Measurements from ENCODE around the gene MICB.
"Not testable (repeated sequence)": the region's sequence is repeated elsewhere in the genome, so short reads cannot be mapped to it uniquely, and the experiment has no call there.

The MICB gene

DNA sequence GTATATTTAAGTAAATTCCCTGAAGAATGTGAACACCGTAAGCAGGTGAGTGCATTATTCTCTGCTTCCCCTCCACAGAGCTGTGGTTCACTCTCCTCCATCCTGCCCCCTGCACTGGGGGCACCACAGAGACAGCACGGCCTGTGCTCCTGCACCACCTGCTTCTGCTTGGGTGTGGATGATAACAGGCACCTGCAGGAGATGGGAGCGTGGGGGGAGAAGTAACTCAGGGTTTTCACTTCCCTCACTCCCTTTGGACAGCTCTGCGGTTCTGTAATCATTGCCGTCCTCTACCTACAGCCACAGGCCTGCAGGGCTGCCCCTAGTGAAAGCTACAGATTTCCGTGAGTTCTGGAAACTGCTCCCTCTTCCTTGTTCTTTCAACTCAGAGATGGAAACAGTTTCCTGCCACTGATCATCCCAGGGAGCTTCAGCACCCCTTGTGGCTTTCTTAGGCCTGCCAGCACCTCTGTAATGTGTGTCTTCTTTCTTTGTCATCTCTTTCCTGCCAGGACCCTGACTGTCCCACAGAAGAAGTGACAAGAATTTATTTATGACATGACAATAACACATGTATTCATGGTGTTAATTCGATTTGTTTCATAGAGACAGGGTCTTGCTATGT is 21.3 kb upstream of the MICB start:
- no peak for DNase-seq

DNA sequence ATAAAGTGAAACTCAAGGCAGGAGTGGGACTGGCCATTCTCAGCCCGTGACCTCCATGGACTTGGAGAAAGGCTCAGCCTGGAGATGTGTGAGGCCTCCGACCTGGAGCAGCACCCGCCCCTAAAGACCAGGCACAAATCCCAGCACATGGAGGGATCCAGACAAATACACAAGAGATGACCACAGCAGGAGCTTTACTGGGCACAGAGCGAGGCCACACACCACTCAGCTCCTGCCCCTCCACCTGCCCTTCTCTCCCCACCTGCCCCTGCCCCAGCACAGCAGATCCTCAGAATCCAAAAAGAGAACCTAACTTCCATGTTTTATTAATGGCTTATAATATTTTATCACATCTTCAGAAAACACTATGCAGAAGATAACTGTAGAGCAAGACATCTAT is 20.4 kb upstream of the MICB start:
- no peak for DNase-seq

DNA sequence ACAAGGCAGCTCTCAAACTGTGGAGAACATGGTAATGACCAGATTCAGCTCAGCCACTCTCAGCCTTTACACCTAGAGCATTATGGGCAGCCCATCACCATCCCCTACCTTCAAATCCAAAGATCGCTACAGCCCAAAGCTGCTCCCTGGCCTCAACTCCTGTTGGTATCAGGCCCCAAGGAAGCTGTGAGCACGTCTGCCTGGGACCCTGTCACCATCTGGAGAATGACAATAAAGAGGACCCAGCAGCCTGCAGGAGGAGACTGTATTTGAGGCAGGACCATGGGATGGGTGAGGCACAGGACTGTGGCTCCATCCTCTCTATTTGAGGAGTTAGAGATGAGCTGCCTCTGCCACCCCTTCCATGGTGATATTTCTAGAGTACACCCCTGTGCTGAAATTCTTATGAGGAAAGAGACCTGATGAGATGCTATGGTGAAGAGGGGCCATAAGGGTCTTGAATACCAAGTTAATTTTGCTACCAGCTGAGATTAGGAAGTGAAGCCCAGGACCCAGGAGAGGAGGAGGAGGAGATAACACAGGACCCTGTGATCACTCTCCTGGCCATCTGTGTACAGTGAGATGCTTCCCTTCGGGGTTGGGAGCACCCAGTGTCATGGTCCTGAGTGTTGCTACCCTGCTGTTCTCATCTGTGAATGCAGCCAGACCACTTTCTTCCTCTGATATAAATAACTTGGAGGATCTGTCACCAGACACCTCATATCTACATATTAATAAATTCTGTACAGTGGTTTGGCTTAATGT is 19.6 kb upstream of the MICB start:
- no peak for DNase-seq

DNA sequence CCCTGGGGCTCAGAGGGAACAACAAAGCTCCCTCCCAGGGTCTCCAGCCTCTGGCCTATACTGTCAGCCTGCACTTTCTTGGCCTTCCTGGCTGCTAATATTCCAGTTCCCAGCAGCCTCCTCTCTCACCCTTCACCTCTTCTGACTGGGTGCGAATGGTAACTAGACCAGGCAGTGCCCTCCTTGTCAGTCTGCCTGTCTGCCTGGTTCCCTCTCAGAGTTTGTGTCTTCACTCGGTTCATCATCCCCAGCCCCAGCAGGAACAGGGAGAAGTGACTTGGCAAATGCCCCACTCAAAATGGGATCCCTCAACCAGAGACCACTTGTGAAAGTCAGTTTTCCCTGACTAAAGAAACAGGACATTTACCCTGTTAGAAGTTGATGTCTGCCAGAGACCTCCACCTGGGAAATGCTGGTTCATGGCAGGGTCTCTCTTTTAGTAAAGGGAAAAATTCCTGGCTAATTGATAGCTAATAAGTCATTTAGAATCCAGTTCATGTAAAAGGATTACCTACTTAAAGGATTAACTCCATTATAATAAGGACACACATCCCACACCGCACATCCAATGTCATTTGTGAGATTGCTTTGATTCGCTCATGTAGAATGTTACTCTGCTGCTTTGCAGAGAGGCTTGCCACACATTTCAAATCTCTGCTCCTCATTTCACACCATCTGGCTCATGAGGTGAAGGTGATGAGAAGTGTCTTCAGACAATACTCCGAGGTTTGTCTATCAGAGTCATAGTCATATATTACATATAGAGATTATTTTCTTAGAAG is 18.6 kb upstream of the MICB start:
- DNase-seq: no peak

DNA sequence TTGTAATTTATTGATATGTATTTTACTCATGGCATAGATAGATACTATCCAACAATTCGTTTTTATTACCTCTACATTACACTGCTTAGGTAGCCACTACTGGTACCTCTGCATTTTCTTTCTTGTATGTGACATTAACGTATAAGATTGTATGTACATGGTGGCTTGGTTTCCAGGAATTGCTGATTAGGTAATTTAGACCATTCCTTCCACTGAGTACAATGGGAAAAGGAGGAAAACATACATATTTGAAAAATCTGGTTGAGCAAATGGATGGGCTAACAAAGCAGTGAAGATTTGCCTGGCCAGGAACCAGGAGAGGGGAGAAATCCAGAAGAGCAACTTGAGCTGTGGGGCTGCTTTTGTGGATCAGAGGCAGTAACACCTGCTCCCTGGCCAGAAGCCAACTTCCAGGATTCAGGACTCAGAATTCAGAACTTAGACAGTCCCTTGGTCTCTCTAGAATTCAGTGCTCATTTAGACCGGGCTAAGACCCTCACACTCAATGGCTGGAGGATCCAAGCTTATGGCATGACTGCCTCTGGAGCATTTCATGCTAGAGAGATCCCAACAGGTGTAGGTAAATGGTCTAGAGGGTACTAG is 17.9 kb upstream of the MICB start:
- DNase-seq: no peak

DNA sequence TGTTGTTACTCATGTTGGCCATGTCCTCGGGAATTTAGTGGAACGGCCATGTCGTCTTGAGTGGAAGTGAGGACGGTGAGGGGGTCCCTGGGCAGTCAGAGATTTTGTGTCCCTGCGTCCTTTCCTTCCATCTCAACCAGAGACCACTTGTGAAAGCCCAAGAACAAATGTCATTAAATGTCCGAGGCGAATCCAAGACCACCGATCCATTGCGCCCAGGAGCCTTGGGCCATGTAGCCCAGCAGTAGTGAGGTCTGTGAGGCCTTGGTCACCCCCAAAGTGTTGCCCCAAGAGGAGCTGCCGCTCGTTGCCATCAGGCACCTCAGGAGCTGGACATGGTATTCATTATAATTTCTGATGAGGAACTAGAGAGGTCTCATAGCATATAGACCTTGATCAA is 17.4 kb upstream of the MICB start:
- DNase-seq: no peak

DNA sequence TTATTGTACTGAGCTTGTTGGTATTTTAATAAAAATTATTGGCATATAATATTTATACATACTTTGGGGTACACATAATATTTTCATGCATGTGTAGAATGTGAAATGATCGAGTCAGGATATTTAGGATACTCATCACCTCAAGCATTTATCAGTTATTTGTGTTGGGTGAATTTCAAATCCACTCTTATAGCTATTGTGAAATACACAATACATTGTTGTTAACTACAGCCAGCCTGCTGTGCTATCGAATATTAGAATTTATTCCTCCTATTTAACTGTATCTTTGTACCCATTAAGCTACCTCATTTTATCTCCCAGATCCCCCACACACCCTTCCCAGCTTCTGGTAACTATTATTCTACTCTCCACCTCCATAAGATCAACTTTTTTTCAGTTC is 14.6 kb upstream of the MICB start:
- DNase-seq: no peak

DNA sequence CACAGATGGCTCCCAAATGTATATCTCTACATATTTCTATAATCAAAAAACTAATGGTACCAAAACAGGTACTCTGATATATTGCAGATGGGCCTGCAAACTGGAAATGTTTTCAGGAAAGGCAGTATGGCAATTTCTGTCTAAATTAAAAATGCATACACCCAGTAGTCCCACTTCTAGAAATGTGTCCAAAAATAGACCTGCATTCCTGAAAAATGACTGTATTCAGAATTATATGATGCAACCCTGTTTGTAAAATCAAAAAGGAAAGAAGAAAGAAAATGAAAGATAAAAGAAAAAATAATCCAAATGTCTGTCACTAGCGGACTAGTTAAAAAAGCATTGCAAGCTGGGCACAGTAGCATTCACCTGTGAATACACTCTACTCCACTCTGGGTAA is 12.9 kb upstream of the MICB start:
- DNase-seq: no peak

DNA sequence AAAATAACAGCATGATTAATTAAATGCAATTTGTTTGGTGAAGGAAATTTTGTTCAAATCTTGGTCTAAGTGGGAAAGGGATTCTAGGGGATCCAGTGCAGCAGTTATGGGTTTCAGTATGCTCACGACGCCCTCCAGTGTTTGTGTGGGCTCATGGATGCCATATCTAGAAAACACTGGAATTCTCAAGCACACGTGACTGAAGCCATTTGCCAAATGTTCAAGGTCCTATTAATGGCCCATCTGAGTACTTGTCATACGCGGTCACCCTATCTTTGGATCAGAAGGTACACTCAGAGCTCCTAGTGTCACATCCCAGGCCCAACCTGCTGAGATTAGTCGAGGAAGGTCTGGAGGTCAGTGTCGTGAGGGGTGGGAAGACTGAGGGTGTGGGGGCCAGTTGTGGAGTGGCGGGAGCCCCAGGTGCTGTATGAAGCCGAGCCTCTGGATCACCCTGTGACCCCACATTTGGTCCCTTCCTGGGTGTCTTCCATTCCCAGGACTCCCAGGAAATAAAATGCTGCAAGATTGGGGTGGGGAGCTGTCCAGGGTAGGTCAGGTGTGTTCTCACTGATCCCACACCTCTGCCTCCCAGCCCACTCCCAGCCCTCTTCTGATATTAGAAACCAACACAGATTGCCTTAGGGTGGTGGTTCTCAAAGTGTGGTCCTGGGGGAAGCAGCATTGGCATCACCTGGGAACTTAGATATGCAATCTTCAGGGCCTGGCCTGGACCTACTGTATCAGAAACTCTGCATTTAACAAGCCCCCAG is 11.7 kb upstream of the MICB start:
- DNase-seq: not testable (repeated sequence)

DNA sequence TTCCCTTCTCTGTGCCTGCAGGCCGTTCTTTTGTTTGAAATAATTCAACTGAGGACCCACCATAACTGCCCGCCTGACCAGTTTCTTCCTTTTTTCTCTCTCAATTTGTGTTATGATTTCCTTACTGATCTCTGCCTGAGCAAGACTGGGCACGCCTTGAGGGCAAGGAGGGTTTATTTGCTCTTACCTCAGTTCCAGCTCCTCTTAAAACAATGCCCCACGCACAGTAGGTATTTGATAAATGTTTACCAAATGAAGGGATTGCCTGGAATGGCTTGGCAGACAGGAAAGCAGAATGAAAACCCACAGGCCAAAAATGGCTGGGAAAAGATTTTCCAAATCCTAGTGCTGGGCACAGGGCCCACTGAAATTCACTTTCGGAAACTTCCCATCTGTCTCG is 10.3 kb upstream of the MICB start:
- not testable (repeated sequence) for DNase-seq

DNA sequence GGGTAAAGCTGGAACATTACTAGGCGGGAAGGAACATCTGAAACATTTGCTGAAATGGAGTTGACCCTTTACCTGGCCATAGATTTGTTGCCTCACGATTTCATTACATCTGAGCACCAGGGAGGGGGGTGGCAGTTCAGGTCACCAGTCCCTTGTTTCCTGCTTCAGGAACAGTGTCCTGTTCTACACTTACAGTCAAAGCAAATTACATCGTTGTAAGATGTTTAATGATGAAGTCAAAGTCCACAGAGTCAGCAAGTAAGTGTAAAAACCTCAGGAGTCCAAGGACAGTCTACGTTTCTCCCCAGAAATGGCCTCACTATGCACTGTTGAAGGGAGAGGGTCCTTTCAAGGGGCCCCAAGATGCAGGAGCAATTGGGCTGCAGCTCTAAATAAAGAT is 8.9 kb upstream of the MICB start:
- DNase-seq: no peak

DNA sequence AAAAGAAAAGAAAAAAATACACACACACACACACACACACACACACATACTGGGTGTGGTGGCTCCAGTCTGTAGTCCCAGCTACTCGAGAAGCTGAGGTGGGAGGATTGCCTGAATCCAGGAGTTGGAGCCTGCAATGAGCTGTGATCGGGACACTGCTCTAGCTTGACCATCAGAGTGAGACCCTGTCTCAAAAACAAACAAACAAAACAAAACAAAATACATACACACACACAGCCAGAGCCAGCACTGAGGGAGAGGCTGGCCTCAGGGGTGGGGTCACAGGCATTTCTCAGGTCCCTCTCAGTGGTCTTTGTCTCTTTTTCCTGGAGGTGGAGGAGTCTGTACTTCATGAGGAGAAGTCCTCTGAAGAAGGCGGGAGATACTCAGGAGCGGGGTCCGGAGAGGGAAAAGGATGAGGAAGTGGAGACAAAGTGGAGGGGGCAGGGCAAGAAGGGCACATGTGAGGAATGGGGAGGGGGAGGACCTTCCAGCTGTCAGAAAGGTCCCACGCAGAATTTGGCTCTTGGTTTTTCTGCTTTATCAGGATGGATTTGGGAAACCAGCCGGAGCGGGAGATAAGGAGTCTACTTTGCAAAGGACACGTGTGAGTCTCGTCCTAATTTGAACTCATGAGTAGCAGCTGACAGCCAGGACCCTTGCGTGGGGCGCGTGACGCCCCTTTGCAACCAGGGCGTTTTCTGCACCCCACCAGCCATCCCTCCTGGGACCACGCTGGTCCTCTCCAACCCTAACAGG is 7.7 kb upstream of the MICB start:
- no peak for DNase-seq

DNA sequence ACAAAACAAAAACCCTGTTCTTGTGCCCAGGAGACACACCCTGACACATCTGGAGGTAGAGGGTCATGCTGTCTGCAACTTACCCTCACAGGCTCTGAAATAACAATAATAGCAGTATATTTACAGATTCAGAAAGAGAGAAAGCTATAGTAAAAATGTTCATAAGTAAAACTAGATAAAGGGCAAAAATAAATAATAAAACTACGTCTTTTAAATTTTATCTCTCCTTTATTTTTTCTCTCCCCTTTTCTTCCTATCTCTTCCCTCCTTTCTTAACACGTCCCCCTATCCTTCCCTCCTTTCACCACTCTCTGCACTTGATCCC is 4.4 kb upstream of the MICB start:
- not testable (repeated sequence) for DNase-seq

DNA sequence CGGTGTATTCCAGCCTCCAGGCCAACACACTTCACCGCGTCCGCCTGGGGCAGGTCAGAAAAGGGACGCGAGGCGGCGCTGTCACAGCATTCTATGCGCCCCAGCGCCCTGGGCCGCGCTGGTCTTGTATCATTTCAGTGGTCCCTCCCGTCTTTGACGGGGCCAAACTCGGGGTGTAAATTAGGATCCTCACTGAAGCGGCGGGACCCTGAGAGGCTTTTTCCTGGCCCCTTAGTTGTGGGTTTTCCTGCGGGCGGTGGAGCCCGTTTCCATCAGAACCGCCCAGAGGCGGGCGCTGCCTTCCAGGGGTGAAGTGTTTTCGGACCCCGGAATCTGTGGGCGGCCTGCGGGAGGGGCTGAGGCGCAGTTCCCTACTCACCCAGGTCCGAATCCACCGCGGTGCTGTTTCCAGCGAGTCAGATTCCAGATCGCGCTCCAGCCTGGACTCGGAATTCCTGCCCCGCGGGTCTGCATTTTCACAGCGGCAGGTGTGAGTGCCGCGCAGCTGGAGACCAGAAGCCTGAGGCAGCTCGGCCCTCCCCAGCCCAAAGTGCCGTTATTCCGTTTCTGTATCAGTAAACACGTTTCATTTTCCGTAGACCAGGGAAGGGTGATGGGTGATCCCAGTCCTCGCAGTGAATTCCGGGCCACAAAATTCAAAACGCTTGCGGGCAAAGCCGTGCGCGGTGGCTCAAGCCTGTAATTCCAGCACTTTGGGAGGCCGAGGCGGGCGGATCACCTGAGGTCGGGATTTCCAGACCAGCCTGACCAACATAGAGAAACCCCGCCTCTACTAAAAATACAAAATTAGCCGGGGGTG is 3.9 kb upstream of the MICB start:
- peak; percentile 33 to 66 for DNase-seq

DNA sequence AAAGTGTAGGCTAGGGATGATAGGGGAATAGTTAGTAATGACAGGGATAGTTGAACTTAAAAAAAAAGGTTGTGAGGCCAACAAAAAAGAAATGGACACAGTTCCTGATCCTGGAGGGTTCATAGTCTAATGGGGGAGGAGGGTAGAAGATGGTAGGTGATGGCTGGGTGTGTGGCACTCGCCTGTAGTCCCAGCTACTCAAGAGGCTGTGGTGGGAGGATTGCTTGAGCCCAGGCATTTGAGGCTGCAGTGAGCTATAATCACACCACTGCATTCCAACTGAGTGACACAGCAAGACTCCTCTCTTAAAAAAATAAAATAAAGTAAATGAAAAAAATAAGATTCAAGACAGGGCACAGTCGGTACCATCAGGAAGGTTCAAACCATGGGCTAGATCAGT is 2.4 kb upstream of the MICB start:
- no peak for DNase-seq

DNA sequence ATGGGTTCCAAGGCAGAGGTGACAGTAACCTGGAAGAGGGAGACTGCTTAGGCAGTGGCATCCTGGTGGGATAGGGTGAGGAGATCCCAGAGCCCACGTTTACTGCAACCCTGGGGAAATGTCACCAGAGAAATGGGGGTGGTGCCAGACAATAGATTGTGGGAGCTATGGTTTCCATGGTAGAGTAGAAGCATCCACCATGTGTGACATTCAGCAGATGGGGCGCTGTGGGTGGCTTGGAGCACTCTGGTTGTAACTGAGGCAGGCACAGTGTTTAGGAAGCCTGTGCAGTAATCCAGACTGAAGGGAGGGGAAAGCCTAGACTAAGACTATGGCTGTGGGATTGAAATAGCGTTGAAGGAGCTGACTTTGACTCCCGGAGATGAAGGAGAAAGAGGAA is 1.1 kb upstream of the MICB start:
- DNase-seq: not testable (repeated sequence)

DNA sequence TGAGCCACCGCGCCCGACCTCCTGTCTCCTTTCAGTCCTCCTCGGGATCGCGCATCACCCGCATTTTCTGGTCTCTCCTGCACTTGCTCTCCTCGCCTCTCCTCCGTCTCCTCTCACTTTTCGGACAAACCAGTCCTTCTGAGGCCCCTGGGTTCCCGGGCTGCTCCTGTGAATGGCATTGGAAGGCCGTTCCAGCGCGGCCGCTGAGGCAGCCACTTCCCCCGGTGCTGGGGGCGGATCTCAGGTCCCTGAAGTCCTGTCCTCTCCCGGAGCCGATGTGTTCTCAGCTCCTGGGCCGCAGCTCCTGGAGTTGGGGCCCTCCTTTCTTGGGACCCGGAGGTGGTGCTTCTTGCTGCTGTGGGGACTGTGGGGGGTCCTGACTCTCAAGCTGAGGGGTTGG is 803 bp downstream of the MICB start:
- DNase-seq: no peak

DNA sequence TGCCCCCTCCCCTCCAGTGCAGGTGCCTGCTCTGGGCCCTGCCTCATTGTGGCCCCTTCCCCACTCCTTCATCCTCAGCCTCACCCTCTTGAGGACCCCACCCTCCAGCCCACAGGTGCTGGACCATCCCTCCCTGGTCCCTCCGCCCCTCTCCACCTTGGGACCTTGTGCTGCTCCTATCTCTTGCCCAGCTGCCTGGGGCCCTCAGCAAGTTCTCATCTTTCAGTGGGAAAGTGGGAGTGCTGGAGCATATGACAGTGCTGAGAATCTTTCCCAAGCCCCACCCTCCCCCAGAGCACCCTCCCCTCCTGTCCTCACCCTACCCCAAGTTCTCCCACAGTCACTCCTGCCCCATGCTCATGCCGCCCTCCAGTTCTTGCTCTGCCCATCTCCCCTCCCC is 1.7 kb downstream of the MICB start:
- DNase-seq: not testable (repeated sequence)

DNA sequence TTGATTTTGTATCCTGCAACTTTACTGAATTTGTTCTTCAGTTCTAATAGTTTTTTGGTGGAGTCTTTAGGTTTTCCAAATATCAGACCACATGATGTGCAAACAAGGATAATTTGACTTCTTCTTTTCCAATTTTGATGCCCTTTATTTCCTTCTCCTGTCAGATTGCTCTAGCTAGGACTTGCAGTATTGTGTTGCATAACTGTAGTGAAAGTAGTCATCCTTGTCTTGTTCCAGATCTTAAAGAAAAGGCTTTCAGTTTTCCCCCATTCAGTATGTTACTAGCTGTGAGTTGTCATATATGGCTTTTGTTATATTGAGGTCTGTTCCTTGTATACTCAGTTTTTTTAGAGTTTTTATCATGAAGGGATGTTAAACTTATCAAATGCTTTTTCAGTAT is 4.6 kb downstream of the MICB start:
- DNase-seq: no peak

DNA sequence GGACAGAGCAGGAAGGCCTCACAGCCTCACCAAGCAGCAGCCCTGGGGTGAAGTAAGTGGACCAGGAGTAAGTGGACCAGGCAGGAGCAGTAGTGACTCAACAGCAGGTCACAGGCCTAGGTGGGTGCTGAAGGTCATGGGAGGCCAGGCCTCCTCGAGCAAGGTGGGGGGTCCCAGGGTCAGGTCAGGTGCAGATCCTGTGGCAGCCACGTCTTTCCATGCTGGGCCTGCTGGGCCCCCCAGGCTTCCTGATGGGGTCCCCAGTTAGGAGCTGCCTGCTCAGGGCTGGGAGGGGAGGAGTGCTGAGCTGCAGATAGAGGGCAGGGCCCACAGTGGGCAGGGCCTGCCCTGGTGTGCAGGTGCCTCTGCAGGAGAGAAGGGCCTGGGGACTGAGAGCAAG is 11.1 kb downstream of the MICB start:
- DNase-seq: not testable (repeated sequence)

DNA sequence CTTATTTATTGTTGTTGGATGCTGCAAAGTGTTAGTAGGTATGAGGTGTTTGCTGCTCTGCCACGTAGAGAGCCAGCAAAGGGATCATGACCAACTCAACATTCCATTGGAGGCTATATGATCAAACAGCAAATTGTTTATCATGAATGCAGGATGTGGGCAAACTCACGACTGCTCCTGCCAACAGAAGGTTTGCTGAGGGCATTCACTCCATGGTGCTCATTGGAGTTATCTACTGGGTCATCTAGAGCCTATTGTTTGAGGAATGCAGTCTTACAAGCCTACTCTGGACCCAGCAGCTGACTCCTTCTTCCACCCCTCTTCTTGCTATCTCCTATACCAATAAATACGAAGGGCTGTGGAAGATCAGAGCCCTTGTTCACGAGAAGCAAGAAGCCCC is 12.1 kb downstream of the MICB start:
- DNase-seq: no peak
